ENCODE data around the gene RTP3.
"Not testable (repeated sequence)": the region's sequence is repeated elsewhere in the genome, so short reads cannot be mapped to it uniquely, and the experiment has no call there.

Gene RTP3

DNA sequence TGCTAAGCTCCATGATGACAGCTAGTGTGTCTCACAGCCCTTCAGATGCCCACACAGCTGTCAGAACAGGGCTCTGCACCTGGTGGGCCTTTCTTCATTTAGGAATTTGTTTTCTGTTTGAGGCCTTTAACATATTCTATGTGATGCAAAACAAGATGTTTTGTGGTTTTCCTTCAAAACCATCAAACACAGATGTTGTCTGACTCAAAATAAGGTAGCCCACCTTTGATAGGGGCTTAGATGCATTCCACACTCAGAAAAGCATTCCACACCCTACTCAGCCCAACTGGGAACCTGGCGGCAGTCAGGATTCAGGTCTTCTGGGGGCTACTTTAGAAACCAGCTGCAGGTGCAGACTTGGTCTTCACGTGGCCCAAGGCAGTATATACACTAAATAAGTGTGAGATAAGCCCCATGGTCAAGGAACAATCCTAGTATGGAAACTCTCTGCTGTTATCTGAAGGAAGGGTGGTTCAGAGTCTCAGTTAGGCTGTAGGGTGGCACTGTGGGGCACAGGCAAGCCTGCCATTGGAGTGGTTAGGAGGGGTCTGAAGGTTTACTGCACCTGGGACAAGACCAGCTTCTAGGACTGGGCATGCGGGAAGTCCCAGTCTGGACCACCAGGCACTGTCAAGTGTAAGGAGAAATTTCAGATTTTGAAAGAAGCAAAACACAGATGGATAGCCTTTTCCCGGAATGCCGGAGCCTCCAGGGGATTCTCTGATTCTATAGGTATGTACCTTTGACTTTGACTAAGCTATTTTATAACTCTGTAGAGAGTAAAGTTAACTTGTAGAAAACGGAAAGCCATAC lies 48.2 kb downstream of the RTP3 start:
- POLR2A ChIA-PET = no interaction called here
- TF ChIP-seq, protein P1, sequence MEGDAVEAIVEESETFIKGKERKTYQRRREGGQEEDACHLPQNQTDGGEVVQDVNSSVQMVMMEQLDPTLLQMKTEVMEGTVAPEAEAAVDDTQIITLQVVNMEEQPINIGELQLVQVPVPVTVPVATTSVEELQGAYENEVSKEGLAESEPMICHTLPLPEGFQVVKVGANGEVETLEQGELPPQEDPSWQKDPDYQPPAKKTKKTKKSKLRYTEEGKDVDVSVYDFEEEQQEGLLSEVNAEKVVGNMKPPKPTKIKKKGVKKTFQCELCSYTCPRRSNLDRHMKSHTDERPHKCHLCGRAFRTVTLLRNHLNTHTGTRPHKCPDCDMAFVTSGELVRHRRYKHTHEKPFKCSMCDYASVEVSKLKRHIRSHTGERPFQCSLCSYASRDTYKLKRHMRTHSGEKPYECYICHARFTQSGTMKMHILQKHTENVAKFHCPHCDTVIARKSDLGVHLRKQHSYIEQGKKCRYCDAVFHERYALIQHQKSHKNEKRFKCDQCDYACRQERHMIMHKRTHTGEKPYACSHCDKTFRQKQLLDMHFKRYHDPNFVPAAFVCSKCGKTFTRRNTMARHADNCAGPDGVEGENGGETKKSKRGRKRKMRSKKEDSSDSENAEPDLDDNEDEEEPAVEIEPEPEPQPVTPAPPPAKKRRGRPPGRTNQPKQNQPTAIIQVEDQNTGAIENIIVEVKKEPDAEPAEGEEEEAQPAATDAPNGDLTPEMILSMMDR (IDR thresholded peaks at IDR 0.05; ENCODE audit: insufficient read depth, low read length, missing control alignments) = no peak
- H3K4me3 ChIP-seq (ENCODE audit: low read depth, low read length) = no peak overlapping the region
- no peak for DNase-seq (ENCODE audit: low read depth, low spot score)
- CTCF ChIA-PET = interaction anchor here (1.1 kb wide), 1 partner anchor 57 kb away, joined by 3 read pairs; no protein-coding TSS in a partner anchor

DNA sequence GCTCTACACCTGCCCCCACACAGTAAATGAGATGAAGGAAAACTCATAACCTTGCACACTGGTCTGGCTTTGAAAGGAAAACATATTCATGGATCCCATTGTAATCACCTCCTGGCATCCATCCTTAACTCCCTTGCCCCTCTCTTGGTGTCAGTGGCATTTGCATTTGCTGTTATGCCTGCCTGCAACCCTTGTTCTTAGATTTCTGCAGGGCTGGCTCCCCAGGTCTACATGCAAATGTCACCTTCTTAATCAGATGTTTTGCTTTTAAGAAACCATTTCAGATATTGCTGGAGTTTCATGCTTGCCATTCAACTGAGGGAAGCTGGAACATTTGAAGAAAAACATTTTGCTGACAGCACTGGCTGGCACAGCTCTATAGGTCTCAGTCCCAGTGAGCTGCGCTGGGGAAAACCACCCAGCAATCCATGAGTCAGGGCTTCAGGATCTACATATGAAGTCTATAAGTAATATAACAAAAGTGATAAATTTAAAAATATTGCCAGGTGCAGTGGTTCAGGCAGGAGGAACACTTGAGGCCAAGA lies 49.2 kb downstream of the RTP3 start:
- TF ChIP-seq, protein P1 (IDR thresholded peaks at IDR 0.05; ENCODE audit: insufficient read depth, low read length, missing control alignments) = no peak
- CTCF ChIA-PET = no interaction called here
- no peak for DNase-seq (ENCODE audit: low read depth, low spot score)
- POLR2A ChIA-PET = no interaction called here
- no peak overlapping the region for H3K4me3 ChIP-seq (ENCODE audit: low read depth, low read length)

DNA sequence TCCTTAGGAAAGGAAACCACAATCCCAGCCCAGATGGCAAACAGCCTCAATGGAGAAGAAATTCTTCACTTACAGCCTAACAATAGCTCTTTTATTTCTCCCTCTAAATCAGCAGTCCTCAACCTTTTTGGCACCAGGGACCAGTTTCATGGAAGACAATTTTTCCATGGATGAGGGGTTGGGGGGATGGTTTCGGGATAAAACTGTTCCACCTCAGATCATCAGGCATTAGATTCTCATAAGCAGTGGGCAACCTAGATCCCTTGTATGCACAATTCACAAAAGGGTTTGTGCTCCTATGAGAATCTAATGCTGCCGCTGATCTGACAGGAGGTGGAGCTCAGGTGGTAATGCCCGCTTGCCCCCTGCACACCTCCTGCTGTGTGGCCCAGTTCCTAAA lies 50.8 kb downstream of the RTP3 start:
- POLR2A ChIA-PET; DNase-seq (ENCODE audit: low read depth, low spot score); H3K4me3 ChIP-seq (ENCODE audit: low read depth, low read length): not testable (repeated sequence)
- CTCF ChIA-PET = interaction anchor here (0.8 to 2.6 kb wide), 3 partner anchors 9 to 60 kb away, joined by 3 to 15 read pairs (median 6); no protein-coding TSS in a partner anchor

DNA sequence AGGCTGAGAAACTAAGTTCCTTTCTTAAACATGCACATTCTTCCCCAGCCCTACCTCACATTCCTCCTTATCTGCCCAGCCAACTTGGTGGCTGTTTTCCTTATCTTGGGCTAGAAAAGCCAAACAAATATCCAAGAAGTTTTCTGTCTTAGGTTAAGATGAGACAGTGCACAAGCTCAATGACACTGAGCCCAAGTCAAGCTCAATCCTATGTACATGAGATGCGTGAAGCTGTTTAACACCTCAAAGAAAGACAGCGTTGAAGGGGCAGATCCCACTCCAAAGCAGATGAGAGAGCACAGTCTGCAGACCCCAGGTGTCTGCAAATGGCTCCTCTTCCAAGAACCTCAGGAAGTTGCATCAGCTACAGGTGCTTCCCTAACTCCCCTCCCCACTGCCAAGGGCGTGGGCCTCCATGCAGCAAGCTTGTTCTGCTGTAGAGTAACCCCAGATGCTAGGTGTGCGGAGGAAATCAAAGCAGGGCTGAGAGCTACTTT lies 51.7 kb downstream of the RTP3 start:
- no peak for DNase-seq (ENCODE audit: low read depth, low spot score)
- TF ChIP-seq, protein P1 (IDR thresholded peaks at IDR 0.05; ENCODE audit: insufficient read depth, low read length, missing control alignments) = no peak
- H3K4me3 ChIP-seq (ENCODE audit: low read depth, low read length) = no peak overlapping the region
- CTCF ChIA-PET = interaction anchor here (0.8 to 2.6 kb wide), 3 partner anchors 10 to 61 kb away, joined by 3 to 15 read pairs (median 6); no protein-coding TSS in a partner anchor
- POLR2A ChIA-PET = no interaction called here

DNA sequence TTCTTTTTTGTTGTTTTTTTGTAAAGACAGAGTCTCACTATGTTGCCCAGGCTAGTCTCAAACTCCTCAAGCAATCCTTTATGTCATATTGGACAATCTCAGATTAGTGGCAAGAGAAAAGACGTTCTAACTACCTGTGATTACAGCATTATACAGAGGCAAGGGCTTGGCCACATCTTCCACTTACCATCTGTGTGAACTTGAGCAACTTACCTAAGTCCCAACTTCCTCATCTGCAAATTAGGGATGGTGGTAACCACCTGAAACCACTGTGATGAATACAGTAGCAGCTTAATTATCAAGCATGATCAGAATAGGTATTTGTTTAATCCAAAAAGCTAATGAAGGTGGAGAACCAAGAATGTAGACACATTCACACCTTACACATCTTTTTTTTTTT lies 52.2 kb downstream of the RTP3 start:
- POLR2A ChIA-PET = no interaction called here
- TF ChIP-seq, protein P1 (IDR thresholded peaks at IDR 0.05; ENCODE audit: insufficient read depth, low read length, missing control alignments) = no peak
- CTCF ChIA-PET = interaction anchor here (1.6 to 2.6 kb wide), 2 partner anchors 11 to 61 kb away, joined by 6 to 15 read pairs; no protein-coding TSS in a partner anchor

More for the DNA sequence above, 52.2 kb downstream of the RTP3 start:
- no peak for DNase-seq (ENCODE audit: low read depth, low spot score)
- no peak overlapping the region for H3K4me3 ChIP-seq (ENCODE audit: low read depth, low read length)
